NCI-H526 (cell line): ENCODE measurements around the gene TBC1D19.
A peak's percentile ranks its signal among the peaks of the same experiment; 100 is the strongest.
"Not testable (repeated sequence)": the region's sequence is repeated elsewhere in the genome, so short reads cannot be mapped to it uniquely, and the experiment has no call there.

Experiments used
- DNase-seq, 2 experiments: peaks; one replicate each; lab custom pipeline; 2025; lab: John Stamatoyannopoulos, UW

TBC1D19 gene

GRCh38 chr4:26682436-26682835 lies 98.6 kb downstream of the TBC1D19 start:
- DNase-seq = no peak

DNA sequence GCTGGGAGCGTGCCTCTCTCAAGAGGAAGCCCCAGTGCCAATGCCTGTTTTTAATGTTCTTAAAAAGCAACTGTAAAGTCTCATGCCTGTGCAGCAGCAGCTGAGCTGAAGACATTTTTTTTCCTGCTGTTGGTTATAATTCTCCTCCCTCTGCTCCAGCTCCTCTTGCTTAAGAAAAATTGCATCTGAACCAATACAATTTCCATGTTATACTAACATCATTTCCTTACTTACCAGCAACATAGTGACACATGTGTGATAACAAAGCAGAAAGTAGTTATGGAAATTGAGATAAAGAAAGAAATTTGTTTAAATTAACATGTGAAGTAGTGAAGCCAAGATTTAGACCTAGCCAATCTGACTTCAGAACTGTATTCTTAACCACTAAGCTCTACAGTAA lies 101.4 kb downstream of the TBC1D19 start:
- DNase-seq = no peak

DNA sequence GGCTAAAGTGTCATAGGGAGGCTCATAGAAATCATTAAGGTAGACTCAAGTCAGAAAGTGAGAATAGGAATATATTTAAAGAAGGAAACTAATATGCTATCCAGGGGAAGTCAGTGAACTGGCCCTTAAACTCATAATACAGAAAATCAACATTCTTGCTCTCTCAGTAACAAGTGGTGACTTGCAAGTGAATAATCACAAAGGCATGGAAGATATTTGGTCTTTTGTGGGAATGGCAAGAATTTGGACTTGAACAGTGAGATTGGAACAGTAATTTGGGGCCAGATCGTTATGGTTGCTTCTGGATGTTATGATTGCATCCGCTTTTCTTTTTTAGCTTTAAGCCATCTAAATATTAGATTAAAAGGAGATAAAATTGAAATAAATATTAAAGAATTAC lies 103.8 kb downstream of the TBC1D19 start:
- DNase-seq = no peak

DNA sequence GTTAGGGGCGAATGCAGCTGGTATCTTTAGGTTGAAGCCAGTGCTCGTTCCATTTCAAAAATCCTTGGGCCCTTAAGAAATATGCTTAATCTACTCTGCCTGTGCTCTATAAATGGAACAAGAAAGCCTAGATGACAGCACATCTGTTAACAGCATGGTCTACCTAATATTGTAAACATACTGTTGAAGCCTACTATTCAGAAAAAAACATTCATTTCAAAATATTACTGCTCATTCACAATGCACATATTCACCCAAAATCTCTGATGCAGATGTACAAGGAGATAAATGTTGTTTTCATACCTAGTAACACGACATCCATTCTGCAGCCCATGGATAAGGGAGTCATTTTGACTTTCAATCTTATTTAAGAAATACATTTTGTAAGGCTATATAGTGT lies 106.6 kb downstream of the TBC1D19 start:
- no peak for DNase-seq

- no peak for DNase-seq
Observed at GRCh38 chr4:26692014-26692726, 108.3 kb downstream of the TBC1D19 start.

- DNase-seq = not testable (repeated sequence)
Observed at GRCh38 chr4:26694131-26694530, 110.2 kb downstream of the TBC1D19 start.

DNA sequence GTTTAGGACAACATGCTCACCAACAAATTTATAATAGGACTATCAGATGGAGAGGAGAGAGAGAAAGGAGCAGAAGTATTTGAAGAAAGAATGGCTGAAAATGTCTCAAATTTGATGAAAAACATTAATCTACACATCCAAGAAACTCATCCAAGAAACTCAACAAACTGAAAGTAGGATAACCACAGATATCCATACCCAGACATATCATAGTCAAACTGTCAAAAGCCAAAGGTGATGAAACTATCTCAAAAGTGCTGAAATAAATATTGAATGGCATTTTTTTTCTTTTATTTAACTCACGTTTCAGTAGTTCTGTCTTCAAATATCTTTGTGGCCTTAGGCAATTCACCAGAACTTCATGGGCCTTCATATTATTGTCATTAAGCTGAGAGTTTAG lies 116.2 kb downstream of the TBC1D19 start:
- no peak for DNase-seq

DNA sequence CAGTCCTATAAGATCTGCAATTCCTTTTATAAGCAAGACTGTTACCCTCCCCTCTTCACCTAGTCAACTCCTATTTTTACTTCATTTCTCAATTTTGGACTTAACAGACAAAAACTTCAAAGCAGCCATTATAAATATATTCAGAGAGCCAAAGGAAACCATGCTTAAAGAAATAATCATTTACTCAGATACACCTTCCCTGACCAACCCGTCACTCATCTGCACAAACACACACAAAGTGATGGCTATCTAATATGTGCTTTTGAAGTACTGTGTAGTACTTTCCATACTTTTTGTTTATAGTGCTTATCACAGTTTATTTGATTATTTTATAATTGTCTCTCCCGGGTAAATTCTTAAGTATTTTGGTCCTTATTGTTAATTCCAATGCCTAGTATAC lies 117.2 kb downstream of the TBC1D19 start:
- DNase-seq = no peak

DNA sequence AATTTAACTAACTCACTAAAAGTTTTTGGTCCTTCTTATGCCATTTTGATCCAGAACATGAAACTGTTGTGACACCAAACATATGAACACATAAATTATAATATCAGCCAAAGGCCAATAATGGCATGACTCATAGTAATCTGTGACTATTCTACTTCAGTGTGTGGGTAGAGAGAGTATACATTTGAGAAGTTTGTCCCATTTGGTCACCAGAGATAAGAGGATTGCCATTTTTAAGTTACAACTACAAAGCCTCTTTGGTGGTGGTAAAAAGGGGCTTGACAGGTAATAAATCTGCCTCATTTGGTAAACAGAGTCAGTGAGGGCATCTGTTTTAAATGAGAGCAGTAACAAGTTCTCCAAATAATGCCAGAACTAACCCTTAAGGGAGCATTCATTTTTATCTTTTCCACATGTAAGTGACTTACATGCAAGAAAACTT lies 117.9 kb downstream of the TBC1D19 start:
- DNase-seq = no peak

GRCh38 chr4:26707342-26707741 lies 123.5 kb downstream of the TBC1D19 start:
- no peak for DNase-seq

GRCh38 chr4:26709246-26709645 lies 125.4 kb downstream of the TBC1D19 start:
- no peak for DNase-seq

DNA sequence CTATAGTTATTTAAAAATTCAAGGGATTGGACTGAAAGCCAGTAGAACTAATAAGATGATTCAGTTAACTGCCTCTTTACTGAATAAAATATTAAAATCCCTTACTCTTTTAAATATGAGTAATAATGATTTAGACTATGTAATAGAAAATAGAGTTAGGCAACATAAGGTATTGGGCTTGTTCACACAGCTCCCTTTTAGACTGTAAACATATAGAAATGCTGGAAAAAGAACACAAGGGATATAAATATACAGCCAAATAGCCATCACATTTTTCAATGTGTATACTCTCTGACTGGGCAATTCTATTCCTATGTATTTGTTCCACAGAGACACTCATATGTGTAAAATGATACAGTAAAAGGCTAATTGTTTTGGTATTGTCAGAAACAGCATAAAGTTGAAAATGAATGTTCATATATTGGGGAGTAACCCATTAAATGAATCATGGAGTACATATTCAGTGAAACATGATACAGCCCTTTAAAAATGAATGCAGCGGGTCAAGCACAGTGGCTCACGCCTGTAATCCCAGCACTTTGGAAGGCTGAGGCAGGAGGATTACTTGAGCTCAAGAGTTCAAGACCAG lies 129.8 kb downstream of the TBC1D19 start:
- no peak for DNase-seq

DNA sequence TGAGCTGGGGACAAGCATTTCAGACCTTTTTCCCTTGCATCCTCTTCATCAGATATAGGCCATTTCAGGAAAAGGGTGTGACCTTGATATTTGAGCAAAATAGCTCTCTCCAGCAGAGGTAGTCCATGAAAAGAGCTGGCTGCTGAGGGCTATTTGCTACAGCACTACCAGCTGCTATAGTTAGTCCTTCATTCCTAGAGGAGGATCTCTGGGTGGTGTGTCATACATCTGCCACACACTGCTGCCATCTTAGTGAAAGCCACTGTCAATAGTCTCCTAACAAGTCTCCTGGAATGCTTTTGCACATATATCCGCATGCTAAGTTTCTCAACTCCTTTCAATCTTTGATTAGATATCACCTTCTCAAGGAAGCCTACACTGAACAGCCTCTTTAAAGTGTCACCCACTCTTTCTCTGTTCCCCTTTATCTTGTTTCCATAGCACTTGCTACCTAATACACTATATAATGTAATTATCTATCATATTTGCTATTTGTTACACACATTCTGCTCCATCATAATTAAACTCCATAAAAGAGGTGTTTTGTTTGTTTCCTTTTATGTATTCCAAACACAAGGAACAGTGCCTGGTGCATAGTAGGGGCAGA lies 131.9 kb downstream of the TBC1D19 start:
- no peak for DNase-seq

DNA sequence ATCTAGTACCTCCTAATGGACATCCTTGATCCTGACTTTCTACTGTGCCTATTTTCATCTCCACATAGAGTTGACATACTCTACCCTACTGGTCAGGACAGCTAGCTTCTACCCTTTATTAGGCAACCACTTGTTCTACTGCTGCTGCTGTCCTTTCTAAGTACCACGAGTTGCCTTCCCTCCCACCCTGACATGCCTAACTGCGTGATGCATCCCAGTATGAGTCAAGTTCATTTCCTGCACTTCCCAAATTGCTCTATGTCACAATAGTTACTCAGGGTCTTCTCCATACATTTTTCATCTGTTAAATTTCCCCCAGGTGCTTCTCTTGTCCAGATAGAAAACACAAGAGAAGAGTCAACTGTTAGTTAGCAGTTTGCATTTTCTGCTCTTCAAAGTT lies 133.4 kb downstream of the TBC1D19 start:
- DNase-seq = no peak

DNA sequence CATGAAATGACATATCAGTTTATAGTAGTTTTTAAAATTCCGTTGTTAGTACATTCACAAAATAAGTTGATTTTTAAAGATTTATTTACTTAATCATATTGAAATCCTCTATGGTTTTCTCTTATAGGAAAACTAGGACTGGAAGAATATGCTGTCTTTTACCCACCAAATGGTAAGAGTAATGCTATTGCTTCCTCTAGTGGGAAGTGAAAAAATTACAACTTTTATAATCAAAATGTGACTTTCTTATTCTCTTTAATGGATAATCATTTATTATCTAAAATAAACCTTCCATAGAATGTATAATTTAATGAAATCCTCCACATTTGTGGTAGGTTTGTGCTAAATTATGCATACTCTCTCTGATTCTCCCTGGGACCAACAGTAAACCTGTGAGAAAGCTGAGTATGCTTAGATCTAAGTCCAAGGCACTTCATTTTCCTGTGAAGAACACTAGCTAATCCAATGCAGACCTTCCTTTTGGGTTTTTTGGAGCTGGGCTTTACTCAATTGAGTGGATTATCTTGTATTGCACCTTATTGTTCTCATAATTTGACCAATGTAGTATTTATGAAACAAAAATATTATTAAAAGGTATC lies 136.2 kb downstream of the TBC1D19 start:
- peak in 1 of 2 experiments; percentile 34 for DNase-seq

GRCh38 chr4:26721685-26722084 lies 137.8 kb downstream of the TBC1D19 start:
- no peak for DNase-seq

DNA sequence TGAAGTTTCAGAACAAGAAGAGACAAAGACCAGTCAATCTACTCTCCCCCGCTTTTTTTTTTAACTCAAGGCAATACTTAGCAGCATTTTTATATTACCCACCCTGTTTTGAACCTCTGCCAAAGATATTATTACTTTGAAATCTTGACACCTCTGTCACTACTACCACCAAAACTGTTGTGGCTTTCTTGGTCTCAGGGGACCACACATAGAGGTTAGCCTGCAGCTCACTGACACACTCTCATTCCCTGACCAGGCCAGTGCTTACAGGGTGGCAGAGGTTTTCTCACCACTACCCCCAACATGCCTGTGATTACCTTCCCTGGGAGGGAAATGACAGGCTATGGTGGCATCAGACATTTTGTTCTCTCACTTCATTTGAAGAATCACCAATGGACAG lies 139.3 kb downstream of the TBC1D19 start:
- DNase-seq = no peak

GRCh38 chr4:26724534-26724933 lies 140.7 kb downstream of the TBC1D19 start:
- no peak for DNase-seq

- no peak for DNase-seq
Observed at GRCh38 chr4:26726655-26727387, 142.9 kb downstream of the TBC1D19 start.

- no peak for DNase-seq
Observed at GRCh38 chr4:26727844-26728243, 144.0 kb downstream of the TBC1D19 start.

DNA sequence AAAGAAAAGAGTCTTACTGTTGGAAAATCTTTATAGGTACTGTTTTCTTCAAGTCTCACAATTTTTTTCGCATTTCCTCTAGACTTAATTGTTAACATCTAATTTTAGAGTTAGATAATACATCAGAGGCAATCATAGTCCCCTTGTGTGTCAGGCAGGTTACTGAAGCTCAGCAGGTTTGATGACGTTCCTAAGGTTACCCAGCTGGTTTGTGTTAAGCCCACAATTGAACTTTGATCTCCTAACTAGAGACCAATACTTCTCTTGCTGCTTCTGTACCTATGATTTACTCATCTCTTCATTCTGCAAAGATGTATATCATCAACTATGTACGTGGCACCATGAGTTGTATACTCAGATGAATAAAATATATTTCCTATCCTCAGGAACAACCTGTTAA lies 145.1 kb downstream of the TBC1D19 start:
- peak; percentile 27 to 59 for DNase-seq

- DNase-seq = peak; percentile 51 to 63
Observed at GRCh38 chr4:26729547-26729946, 145.7 kb downstream of the TBC1D19 start.
